DOHH2 (cell line): ENCODE data around the gene RABGAP1L.

ENCODE experiments used
- H3F3A ChIP-seq: fragments of 200-600 bp; sonication (generic), shearing (Covaris generic); 2 replicates; pipeline ENCODE4 v1.6.0; 2016; ENCODE audit warnings: antibody characterized with exemption, mild to moderate bottlenecking; ENCODE audit not compliant: control insufficient read depth, insufficient read depth
- H3K27ac ChIP-seq: fragments of 200-600 bp; sonication (generic); 2 replicates; pipeline ENCODE4 v1.5.1; 2014; ENCODE audit warnings: low read depth, mild to moderate bottlenecking, low read length, moderate library complexity
- H3K27me3 ChIP-seq: fragments of 200-600 bp; sonication (generic); 2 replicates; pipeline ENCODE4 v1.6.1; 2014; ENCODE audit warnings: mild to moderate bottlenecking, low read length, mixed read lengths; ENCODE audit not compliant: control insufficient read depth
- H3K36me3 ChIP-seq: fragments of 200-600 bp; sonication (generic); 2 replicates; pipeline ENCODE4 v1.6.1; 2014; ENCODE audit warnings: mild to moderate bottlenecking, low read length, moderate library complexity, mixed read lengths; ENCODE audit not compliant: control insufficient read depth
- H3K4me1 ChIP-seq: fragments of 200-600 bp; sonication (generic); 2 replicates; pipeline ENCODE4 v1.6.1; 2014; ENCODE audit warnings: mild to moderate bottlenecking, low read length, mixed read lengths; ENCODE audit not compliant: control insufficient read depth
- H3K4me2 ChIP-seq: fragments of 200-600 bp; sonication (generic); 2 replicates; pipeline ENCODE4 v1.6.0; 2014; ENCODE audit warnings: mild to moderate bottlenecking, low read length, moderate library complexity
- H3K4me3 ChIP-seq: fragments of 200-600 bp; sonication (generic); 2 replicates; pipeline ENCODE4 v1.5.1; 2014; ENCODE audit warnings: mild to moderate bottlenecking, low read length, mixed read lengths
- H3K79me2 ChIP-seq: fragments of 200-600 bp; sonication (generic); 2 replicates; pipeline ENCODE4 v1.6.1; 2014; ENCODE audit warnings: mild to moderate bottlenecking, low read length, mixed read lengths; ENCODE audit not compliant: control insufficient read depth
- H3K9me2 ChIP-seq: fragments of 200-600 bp; sonication (generic); replicated peaks from 2 replicates; pipeline ENCODE4 v1.6.1; 2014; ENCODE audit warnings: mild to moderate bottlenecking, low read length, mixed read lengths; ENCODE audit not compliant: control insufficient read depth
- H3K9me3 ChIP-seq: fragments of 200-600 bp; sonication (generic); 2 replicates; pipeline ENCODE4 v1.6.1; 2014; ENCODE audit warnings: antibody characterized with exemption, low read length, mixed read lengths; ENCODE audit not compliant: control insufficient read depth, insufficient read depth
- H4K20me1 ChIP-seq: fragments of 200-600 bp; sonication (generic); 2 replicates; pipeline ENCODE4 v1.6.0; 2014; ENCODE audit warnings: low read depth, mild to moderate bottlenecking, antibody characterized with exemption, low read length, moderate library complexity; ENCODE audit not compliant: control insufficient read depth, insufficient read depth
- CTCF ChIP-seq: fragments of 200-600 bp; sonication (generic); IDR thresholded peaks from one replicate; pipeline ENCODE4 v1.5.1; 2014; ENCODE audit warnings: antibody characterized with exemption, mild to moderate bottlenecking, low read depth, low read length; ENCODE audit not compliant: poor library complexity, severe bottlenecking
- EZH2phosphoT487 ChIP-seq: fragments of 200-600 bp; sonication (generic); IDR thresholded peaks from 2 replicates; pipeline ENCODE4 v1.6.1; 2017; ENCODE audit warnings: borderline replicate concordance, mild to moderate bottlenecking, antibody characterized with exemption, low read length, moderate library complexity, mixed read lengths

The RABGAP1L gene

GRCh38 chr1:174663358-174663757, 504.0 kb downstream of the RABGAP1L start:
- Histone ChIP-seq H3K4me2 (no peak overlapping the region), H3K27me3 (no peaks in the 10 kb centered on the region), H3K4me3 (no peak overlapping the region), H3F3A (no peaks in the 10 kb centered on the region), H3K9me3 (no peaks in the 10 kb centered on the region), H4K20me1 (no peaks in the 10 kb centered on the region), H3K27ac (no peak overlapping the region), H3K9me2 (no peaks in the 10 kb centered on the region), H3K36me3 (peaks cover 14% of the 10 kb centered on the region; the same call in 1 of the 2 replicates), H3K4me1 (no peaks in the 10 kb centered on the region), H3K79me2 (no peaks in the 10 kb centered on the region)
- TF ChIP-seq EZH2phosphoT487 = no peak
- TF ChIP-seq CTCF = no peak

GRCh38 chr1:174666248-174666647, 506.9 kb downstream of the RABGAP1L start:
- Histone ChIP-seq H3K27me3 (no peaks in the 10 kb centered on the region), H3K27ac (no peak overlapping the region)

GRCh38 chr1:174671826-174672225, 512.5 kb downstream of the RABGAP1L start:
- TF ChIP-seq CTCF (no peak), EZH2phosphoT487 (no peak)
- H3K36me3 ChIP-seq = peaks cover 25% of the 10 kb centered on the region
- peaks cover 15% of the 10 kb centered on the region for H3K79me2 ChIP-seq
- no peaks in the 10 kb centered on the region for H3K27me3 ChIP-seq
- no peaks in the 10 kb centered on the region for H3K4me1 ChIP-seq
- H3K9me2 ChIP-seq = no peaks in the 10 kb centered on the region
- H4K20me1 ChIP-seq = no peaks in the 10 kb centered on the region
- H3K9me3 ChIP-seq = peaks cover 8% of the 10 kb centered on the region; the same call in 1 of the 2 replicates
- no peak overlapping the region for H3K4me3 ChIP-seq
- no peaks in the 10 kb centered on the region; the same call in none of the 2 replicates for H3F3A ChIP-seq
- no peak overlapping the region for H3K27ac ChIP-seq
- H3K4me2 ChIP-seq = no peak overlapping the region

More at GRCh38 chr1:174666248-174666647, 506.9 kb downstream of the RABGAP1L start:
- Histone ChIP-seq H3K9me2 (no peaks in the 10 kb centered on the region), H3F3A (no peaks in the 10 kb centered on the region; the same call in 1 of the 2 replicates), H3K4me2 (no peak overlapping the region), H3K9me3 (peaks cover 5% of the 10 kb centered on the region; the same call in 1 of the 2 replicates), H3K4me3 (no peak overlapping the region), H3K36me3 (peaks cover 25% of the 10 kb centered on the region), H3K79me2 (0 out of 2 replicates have a peak, but pooled peaks cover 5% of the 10 kb centered on the region), H4K20me1 (no peaks in the 10 kb centered on the region), H3K4me1 (no peaks in the 10 kb centered on the region)
- TF ChIP-seq EZH2phosphoT487 (no peak), CTCF (no peak)
